Progenitor cell of endocrine pancreas (in vitro differentiated cells): Measurements from ENCODE around the gene RPS6KA3. TPM values are rescaled to one million over a fixed set of nuclear protein-coding genes. Genes with fewer than 3 reads are reported as not detected.

Source experiments
- DNase-seq: peaks from one replicate; pipeline ENCODE4 v3.0.0; 2021; ENCODE audit warnings: low spot score; ENCODE audit not compliant: unreplicated experiment
- H3K27ac Mint-ChIP-seq: 2 replicates; pipeline ENCODE4 v1.8.0; 2021; ENCODE audit warnings: mild to moderate bottlenecking, moderate library complexity, mixed read lengths
- H3K27me3 Mint-ChIP-seq: 2 replicates; pipeline ENCODE4 v1.8.0; 2021; ENCODE audit warnings: mixed read lengths
- H3K36me3 Mint-ChIP-seq: 2 replicates; pipeline ENCODE4 v1.8.0; 2022; ENCODE audit warnings: mixed read lengths; ENCODE audit not compliant: insufficient read depth
- H3K4me1 Mint-ChIP-seq: 2 replicates; pipeline ENCODE4 v1.8.0; 2021; ENCODE audit warnings: low read depth, mixed read lengths
- H3K4me3 Mint-ChIP-seq: 2 replicates; pipeline ENCODE4 v1.8.0; 2021; ENCODE audit warnings: low read depth, mild to moderate bottlenecking, moderate library complexity, mixed read lengths
- H3K9me3 Mint-ChIP-seq: 2 replicates; pipeline ENCODE4 v1.8.0; 2021; ENCODE audit warnings: low read depth, mixed read lengths
- CTCF ChIP-seq: fragments of 200-600 bp; sonication (generic); IDR thresholded peaks from one replicate; pipeline ENCODE4 v1.5.0; 2021; ENCODE audit warnings: antibody characterized with exemption, mild to moderate bottlenecking; ENCODE audit not compliant: unreplicated experiment
- total RNA-seq: library from RNA; stranded (reverse); gene quantifications from 2 replicates; pipeline ENCODE4 v1.2.1, GENCODE V29; 2021

Gene RPS6KA3
- total RNA-seq, 1 donor from 2014 or later = 60.8 TPM

GRCh38 chrX:20143111-20143510, 123.6 kb downstream of the RPS6KA3 start:
- peaks cover 10% of the 10 kb centered on the region for H3K9me3 Mint-ChIP-seq
- H3K27me3 Mint-ChIP-seq = no peaks in the 10 kb centered on the region
- TF ChIP-seq CTCF = no peak
- DNase-seq = no peak
- H3K27ac Mint-ChIP-seq = peak overlapping the region; percentile 59
- H3K4me1 Mint-ChIP-seq = peaks cover 13% of the 10 kb centered on the region
- H3K36me3 Mint-ChIP-seq = peaks cover 2% of the 10 kb centered on the region
- no peak overlapping the region for H3K4me3 Mint-ChIP-seq

- Mint-ChIP-seq H3K36me3 (peaks cover 3% of the 10 kb centered on the region), H3K9me3 (peaks cover 4% of the 10 kb centered on the region), H3K27ac (peak within 1 kb of the TSS; percentile 96), H3K4me3 (peak within 1 kb of the TSS; percentile 92), H3K27me3 (no peaks in the 10 kb centered on the region), H3K4me1 (peaks cover 12% of the 10 kb centered on the region)
- peak; percentile 80 for DNase-seq
- no peak for TF ChIP-seq CTCF
Observed at GRCh38 chrX:20141281-20142220, 125.2 kb downstream of the RPS6KA3 start, which contains the start of gene EIF1AX. Gene EIF1AX (minus strand): TSS chrX:20141838. CDS start chrX:20141640, 198 bp downstream.

- Mint-ChIP-seq H3K4me1 (peaks cover 13% of the 10 kb centered on the region), H3K27ac (peak overlapping the region; percentile 5), H3K27me3 (no peaks in the 10 kb centered on the region), H3K4me3 (peak overlapping the region; percentile 92), H3K36me3 (peaks cover 6% of the 10 kb centered on the region), H3K9me3 (peaks cover 8% of the 10 kb centered on the region)
- no peak for TF ChIP-seq CTCF
- no peak for DNase-seq
Observed at GRCh38 chrX:20140420-20140819, 126.3 kb downstream of the RPS6KA3 start.

- no peak for DNase-seq
- H3K36me3 Mint-ChIP-seq = peaks cover 6% of the 10 kb centered on the region
- no peak overlapping the region for H3K27ac Mint-ChIP-seq
- no peak for TF ChIP-seq CTCF
- no peaks in the 10 kb centered on the region for H3K27me3 Mint-ChIP-seq
- peak overlapping the region; percentile 92 for H3K4me3 Mint-ChIP-seq
- H3K9me3 Mint-ChIP-seq = peaks cover 7% of the 10 kb centered on the region
- peaks cover 13% of the 10 kb centered on the region for H3K4me1 Mint-ChIP-seq
Observed at GRCh38 chrX:20139966-20140365, 126.7 kb downstream of the RPS6KA3 start.

- no peak for DNase-seq
- no peak for TF ChIP-seq CTCF
- H3K9me3 Mint-ChIP-seq = peaks cover 4% of the 10 kb centered on the region
- H3K27ac Mint-ChIP-seq = no peak overlapping the region
- H3K4me1 Mint-ChIP-seq = peaks cover 13% of the 10 kb centered on the region
- H3K4me3 Mint-ChIP-seq = no peak overlapping the region
- H3K36me3 Mint-ChIP-seq = peaks cover 6% of the 10 kb centered on the region
- H3K27me3 Mint-ChIP-seq = no peaks in the 10 kb centered on the region
Observed at GRCh38 chrX:20135944-20136343, 130.8 kb downstream of the RPS6KA3 start.
